ENCODE measurements around the gene LRBA.

DNA sequence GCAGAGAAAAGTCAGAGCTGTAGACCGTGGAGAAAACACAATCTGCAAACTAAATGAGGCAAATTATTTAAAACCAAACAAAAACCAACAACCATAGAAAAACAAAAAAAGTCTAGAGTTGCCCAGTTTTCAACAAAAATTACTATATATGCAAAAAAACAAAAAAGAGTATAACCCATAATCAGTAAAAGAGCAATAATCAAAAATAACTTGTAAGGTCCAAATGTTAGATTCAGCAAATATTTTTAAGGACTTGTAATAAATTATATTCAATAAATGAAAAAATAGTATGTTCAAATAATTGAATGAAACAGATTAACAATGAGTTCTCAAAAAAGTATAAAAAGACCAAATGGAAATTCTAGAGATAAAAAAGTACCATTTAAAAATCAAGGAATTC, 130.5 kb downstream of the LRBA start:
- TF ChIP-seq TEAD4 (CRISPR knock-in tag; IDR thresholded peaks at IDR 0.05) (no peak), TCF7 (CRISPR knock-in tag; IDR thresholded peaks at IDR 0.05; ENCODE audit: low read depth) (no peak), FOXJ3 (CRISPR knock-in tag; IDR thresholded peaks at IDR 0.05; ENCODE audit: borderline replicate concordance) (no peak), SP1 (CRISPR knock-in tag; conservative IDR thresholded peaks at IDR 0.05) (no peak), ZNF121 (CRISPR knock-in tag; IDR thresholded peaks at IDR 0.05) (no peak)
- TF ChIP-seq, protein P1, sequence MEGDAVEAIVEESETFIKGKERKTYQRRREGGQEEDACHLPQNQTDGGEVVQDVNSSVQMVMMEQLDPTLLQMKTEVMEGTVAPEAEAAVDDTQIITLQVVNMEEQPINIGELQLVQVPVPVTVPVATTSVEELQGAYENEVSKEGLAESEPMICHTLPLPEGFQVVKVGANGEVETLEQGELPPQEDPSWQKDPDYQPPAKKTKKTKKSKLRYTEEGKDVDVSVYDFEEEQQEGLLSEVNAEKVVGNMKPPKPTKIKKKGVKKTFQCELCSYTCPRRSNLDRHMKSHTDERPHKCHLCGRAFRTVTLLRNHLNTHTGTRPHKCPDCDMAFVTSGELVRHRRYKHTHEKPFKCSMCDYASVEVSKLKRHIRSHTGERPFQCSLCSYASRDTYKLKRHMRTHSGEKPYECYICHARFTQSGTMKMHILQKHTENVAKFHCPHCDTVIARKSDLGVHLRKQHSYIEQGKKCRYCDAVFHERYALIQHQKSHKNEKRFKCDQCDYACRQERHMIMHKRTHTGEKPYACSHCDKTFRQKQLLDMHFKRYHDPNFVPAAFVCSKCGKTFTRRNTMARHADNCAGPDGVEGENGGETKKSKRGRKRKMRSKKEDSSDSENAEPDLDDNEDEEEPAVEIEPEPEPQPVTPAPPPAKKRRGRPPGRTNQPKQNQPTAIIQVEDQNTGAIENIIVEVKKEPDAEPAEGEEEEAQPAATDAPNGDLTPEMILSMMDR (IDR thresholded peaks at IDR 0.05) = no peak
- TF ChIP-seq, protein P2, sequence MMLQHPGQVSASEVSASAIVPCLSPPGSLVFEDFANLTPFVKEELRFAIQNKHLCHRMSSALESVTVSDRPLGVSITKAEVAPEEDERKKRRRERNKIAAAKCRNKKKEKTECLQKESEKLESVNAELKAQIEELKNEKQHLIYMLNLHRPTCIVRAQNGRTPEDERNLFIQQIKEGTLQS (CRISPR knock-in tag; conservative IDR thresholded peaks at IDR 0.05) = no peak
- TF ChIP-seq, protein P3, sequence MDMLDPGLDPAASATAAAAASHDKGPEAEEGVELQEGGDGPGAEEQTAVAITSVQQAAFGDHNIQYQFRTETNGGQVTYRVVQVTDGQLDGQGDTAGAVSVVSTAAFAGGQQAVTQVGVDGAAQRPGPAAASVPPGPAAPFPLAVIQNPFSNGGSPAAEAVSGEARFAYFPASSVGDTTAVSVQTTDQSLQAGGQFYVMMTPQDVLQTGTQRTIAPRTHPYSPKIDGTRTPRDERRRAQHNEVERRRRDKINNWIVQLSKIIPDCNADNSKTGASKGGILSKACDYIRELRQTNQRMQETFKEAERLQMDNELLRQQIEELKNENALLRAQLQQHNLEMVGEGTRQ (CRISPR knock-in tag; IDR thresholded peaks at IDR 0.05) = no peak
